ENCODE measurements around the gene CA9. TPM values are rescaled to one million over a fixed set of nuclear protein-coding genes. Genes with fewer than 3 reads are reported as not detected.
"Not testable (repeated sequence)": the region's sequence is repeated elsewhere in the genome, so short reads cannot be mapped to it uniquely, and the experiment has no call there.

CA9 gene
- total RNA-seq, 4 donors from 2014 or later: not detected

GRCh38 chr9:35639631-35640030, 34.1 kb upstream of the CA9 start:
- DNase-seq: no peak
- Histone ChIP-seq H3K27me3 (no peaks in the 10 kb centered on the region), H3K27ac (no peak overlapping the region), H3K36me3 (no peaks in the 10 kb centered on the region), H3K4me3 (no peak overlapping the region), H3K4me1 (peaks cover 0 to 19% (median 0%) of the 10 kb centered on the region in 4 donors), H3K9me3 (no peaks in the 10 kb centered on the region)
- intact Hi-C loops (cut with DNase I; ENCODE audit: low total_unique reads): no loop called here
- TF ChIP-seq EP300 (IDR thresholded peaks at IDR 0.05; ENCODE audit: low read depth) (no peak), POLR2A (IDR thresholded peaks at IDR 0.05) (no peak), CTCF (IDR thresholded peaks at IDR 0.05) (no peak), POLR2AphosphoS5 (IDR thresholded peaks at IDR 0.05) (no peak)
- in situ Hi-C loops (cut with MboI; ENCODE audit: low pct_ligation_motif_present in 1 of 4, low pct_unique_long_range_greater_than_20kb in 1 of 4, low sequenced_read_pairs in 3 of 4): no loop called here
- WGBS, 2 donors (ENCODE audit: low coverage in 1 of 2): 80 to 82% methylated on average over 1 of the region's 1 CpG

GRCh38 chr9:35640431-35640830, 33.3 kb upstream of the CA9 start:
- H3K27ac ChIP-seq; in situ Hi-C loops (cut with MboI; ENCODE audit: low pct_ligation_motif_present in 1 of 4, low pct_unique_long_range_greater_than_20kb in 1 of 4, low sequenced_read_pairs in 3 of 4); H3K27me3 ChIP-seq; H3K36me3 ChIP-seq; H3K9me3 ChIP-seq; intact Hi-C loops (cut with DNase I; ENCODE audit: low total_unique reads); H3K4me3 ChIP-seq; DNase-seq: not testable (repeated sequence)
- H3K4me1 ChIP-seq: peaks cover 0 to 16% (median 0%) of the 10 kb centered on the region in 4 donors
- WGBS, 2 donors (ENCODE audit: low coverage in 1 of 2): 96 to 97% methylated on average over 4 to 15 of the region's 15 CpGs

GRCh38 chr9:35641478-35641877, 32.2 kb upstream of the CA9 start:
- H3K9me3 ChIP-seq; H3K4me3 ChIP-seq; DNase-seq; H3K27ac ChIP-seq; in situ Hi-C loops (cut with MboI; ENCODE audit: low pct_ligation_motif_present in 1 of 4, low pct_unique_long_range_greater_than_20kb in 1 of 4, low sequenced_read_pairs in 3 of 4); H3K36me3 ChIP-seq; intact Hi-C loops (cut with DNase I; ENCODE audit: low total_unique reads); H3K27me3 ChIP-seq: not testable (repeated sequence)
- H3K4me1 ChIP-seq: peaks cover 0 to 15% (median 3%) of the 10 kb centered on the region in 4 donors
- WGBS, 2 donors (ENCODE audit: low coverage in 1 of 2): 92 to 100% methylated on average over 1 to 3 of the region's 3 CpGs

GRCh38 chr9:35643046-35643445, 30.7 kb upstream of the CA9 start:
- in situ Hi-C loops (cut with MboI; ENCODE audit: low pct_ligation_motif_present in 1 of 4, low pct_unique_long_range_greater_than_20kb in 1 of 4, low sequenced_read_pairs in 3 of 4): no loop called here

GRCh38 chr9:35645736-35646135, 28.0 kb upstream of the CA9 start:
- Histone ChIP-seq H3K4me3 (peak overlapping the region; percentile 47 to 68 (median 55)), H3K27ac (peak overlapping the region; percentile 81 to 97 (median 92)), H3K4me1 (peaks cover 4 to 16% (median 9%) of the 10 kb centered on the region in 4 donors)
- H3K36me3 ChIP-seq; in situ Hi-C loops (cut with MboI; ENCODE audit: low pct_ligation_motif_present in 1 of 4, low pct_unique_long_range_greater_than_20kb in 1 of 4, low sequenced_read_pairs in 3 of 4); H3K9me3 ChIP-seq; intact Hi-C loops (cut with DNase I; ENCODE audit: low total_unique reads); DNase-seq; H3K27me3 ChIP-seq: not testable (repeated sequence)
- WGBS, 2 donors (ENCODE audit: low coverage in 1 of 2): 15 to 39% methylated on average over 6 to 10 of the region's 10 CpGs

More at GRCh38 chr9:35643046-35643445, 30.7 kb upstream of the CA9 start:
- H3K36me3 ChIP-seq: no peaks in the 10 kb centered on the region
- H3K27me3 ChIP-seq: no peaks in the 10 kb centered on the region
- WGBS, 2 donors (ENCODE audit: low coverage in 1 of 2): 67 to 97% methylated on average over 1 to 12 of the region's 12 CpGs
- intact Hi-C loops (cut with DNase I; ENCODE audit: low total_unique reads): no loop called here
- no peak overlapping the region for H3K27ac ChIP-seq
- H3K9me3 ChIP-seq: no peaks in the 10 kb centered on the region
- TF ChIP-seq EP300 (IDR thresholded peaks at IDR 0.05; ENCODE audit: low read depth) (no peak), CTCF (IDR thresholded peaks at IDR 0.05) (no peak), POLR2AphosphoS5 (IDR thresholded peaks at IDR 0.05) (no peak), POLR2A (IDR thresholded peaks at IDR 0.05) (no peak)
- DNase-seq: no peak
- no peak overlapping the region for H3K4me3 ChIP-seq
- peaks cover 4 to 17% (median 8%) of the 10 kb centered on the region in 4 donors for H3K4me1 ChIP-seq

- 1 to 3% methylated on average over 5 to 11 of the region's 11 CpGs for WGBS, 2 donors (ENCODE audit: low coverage in 1 of 2)
- Histone ChIP-seq H3K9me3 (no peaks in the 10 kb centered on the region), H3K4me3 (peak overlapping the region; percentile 47 to 68 (median 55)), H3K27me3 (no peaks in the 10 kb centered on the region), H3K27ac (peak overlapping the region; percentile 81 to 97 (median 92)), H3K36me3 (no peaks in the 10 kb centered on the region), H3K4me1 (peaks cover 4 to 20% (median 13%) of the 10 kb centered on the region in 4 donors)
- no peak for DNase-seq
- TF ChIP-seq CTCF (IDR thresholded peaks at IDR 0.05) (peak in 1 of 5 experiments; percentile 3), POLR2A (IDR thresholded peaks at IDR 0.05) (no peak), EP300 (IDR thresholded peaks at IDR 0.05; ENCODE audit: low read depth) (no peak), POLR2AphosphoS5 (IDR thresholded peaks at IDR 0.05) (no peak)
- intact Hi-C loops (cut with DNase I; ENCODE audit: low total_unique reads) (no loop called here), in situ Hi-C loops (cut with MboI; ENCODE audit: low pct_ligation_motif_present in 1 of 4, low pct_unique_long_range_greater_than_20kb in 1 of 4, low sequenced_read_pairs in 3 of 4) (no loop called here)
Measured at GRCh38 chr9:35646153-35646532, 27.6 kb upstream of the CA9 start.

All from transverse colon (tissue), 4 donors.